Hindlimb muscle (tissue), 1 donor: ENCODE results near the gene OR6S1. TPM values are rescaled to one million over a fixed set of nuclear protein-coding genes. Genes with fewer than 3 reads are reported as not detected.
"Not testable (repeated sequence)": the region's sequence is repeated elsewhere in the genome, so short reads cannot be mapped to it uniquely, and the experiment has no call there.

ENCODE experiments used
- DNase-seq: peaks from one replicate; pipeline ENCODE4 v3.0.0-alpha.2; 2013
- polyA plus RNA-seq: library from polyadenylated mRNA; unstranded; fragments of 120-200 nt; gene quantifications from one replicate; pipeline ENCODE4 v1.2.1, GENCODE V29; 2013; ENCODE audit not compliant: insufficient read length

The OR6S1 gene
- polyA plus RNA-seq, 1 donor: not detected

DNA sequence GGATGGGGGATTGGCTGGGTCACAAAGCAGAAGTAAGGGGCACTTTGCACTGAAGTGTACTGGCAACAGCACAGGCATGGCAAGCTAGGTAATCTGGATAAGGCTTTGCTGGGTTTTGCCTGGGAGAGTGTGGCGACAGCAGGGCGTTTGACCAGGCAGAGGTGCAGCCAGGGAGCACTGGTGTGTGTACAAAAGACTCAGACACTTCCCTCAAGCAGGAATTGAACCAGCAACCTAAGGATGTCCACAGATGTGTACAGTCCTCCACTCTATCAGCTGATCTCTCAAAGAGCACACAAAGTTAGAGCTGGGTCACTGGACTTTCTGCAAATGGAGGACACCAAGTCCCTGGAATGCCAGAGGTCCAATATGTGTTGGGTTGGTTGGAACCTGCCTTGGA, 27.5 kb upstream of the OR6S1 start:
- no peak for DNase-seq

DNA sequence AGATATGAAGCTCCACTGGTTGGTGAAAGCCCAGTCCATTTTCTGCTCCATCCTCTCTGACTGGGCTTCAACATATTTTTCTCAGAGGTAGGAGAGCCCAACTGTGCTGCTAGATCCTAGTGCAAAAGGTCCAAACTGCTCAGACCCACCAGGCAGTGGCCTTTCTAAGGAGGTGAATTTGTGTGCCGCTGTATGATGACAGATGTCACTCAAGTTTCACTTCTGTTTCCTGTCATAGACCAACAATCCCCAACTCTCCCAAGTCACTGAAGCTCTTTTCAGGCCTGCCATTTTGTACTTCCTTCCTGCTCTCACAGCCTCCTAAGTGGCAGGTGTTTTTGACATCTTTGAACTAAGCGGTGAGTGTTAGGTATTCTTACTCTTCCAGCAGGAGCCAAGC, 26.5 kb upstream of the OR6S1 start:
- DNase-seq: no peak

DNA sequence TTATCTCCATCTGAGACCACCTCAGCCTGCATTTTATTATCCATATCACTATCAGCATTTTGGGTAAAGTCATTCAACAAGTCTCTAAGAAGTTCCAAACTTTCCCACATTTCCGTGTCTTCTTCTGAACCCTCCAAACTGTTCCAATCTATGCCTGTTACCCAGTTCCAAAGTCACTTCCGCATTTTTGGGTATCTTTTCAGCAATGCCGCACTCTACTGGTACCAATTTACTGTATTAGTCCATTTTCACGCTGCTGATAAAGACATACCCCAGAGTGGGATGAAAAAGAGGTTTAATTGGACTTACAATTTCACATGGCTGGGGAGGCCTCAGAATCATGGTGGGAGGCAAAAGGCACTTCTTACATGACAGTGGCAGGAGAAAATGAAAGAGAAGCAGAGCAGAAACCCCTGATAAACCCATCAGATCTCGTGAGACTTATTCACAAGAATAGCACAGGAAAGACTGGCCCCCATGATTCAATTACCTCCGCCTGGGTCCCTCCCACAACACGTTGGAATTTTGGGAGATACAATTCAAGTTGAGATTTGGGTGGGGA, 25.0 kb upstream of the OR6S1 start:
- DNase-seq: not testable (repeated sequence)

DNA sequence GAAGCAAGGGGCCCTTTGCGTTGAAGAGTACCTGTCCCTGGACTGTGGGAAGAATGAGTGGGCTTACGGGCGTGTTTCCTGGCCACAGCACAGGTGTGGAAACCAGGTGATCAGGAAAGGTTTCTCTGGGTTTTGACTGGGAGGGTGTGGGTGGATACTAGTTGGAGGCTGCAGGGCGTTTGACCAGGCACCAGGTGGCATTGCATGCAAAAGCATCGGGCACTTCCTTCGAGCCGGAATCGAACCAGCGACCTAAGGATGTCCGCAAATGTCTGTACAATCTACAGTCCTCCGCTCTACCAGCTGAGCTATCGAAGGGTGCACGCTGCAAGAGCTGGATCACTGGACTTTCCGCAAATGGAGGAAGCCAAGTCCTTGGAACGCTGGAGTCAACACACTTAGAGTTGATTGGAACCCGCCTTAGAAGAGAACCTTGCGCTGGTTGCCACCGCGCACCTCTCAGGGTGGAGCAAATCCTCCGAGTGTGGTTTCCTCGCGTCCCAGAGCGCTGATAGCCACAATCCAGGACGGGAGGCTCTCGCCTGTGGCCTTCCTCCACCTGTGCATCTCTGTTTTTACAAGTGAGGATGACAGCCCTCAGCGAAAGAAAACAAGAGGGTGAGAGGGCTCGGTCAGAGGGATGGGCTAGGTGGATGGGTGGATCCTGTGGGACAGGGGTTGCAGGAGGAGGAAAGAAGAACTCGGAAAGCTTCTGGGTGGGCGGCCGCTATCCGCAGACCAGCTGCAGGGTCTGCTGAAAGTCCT, 21.7 kb upstream of the OR6S1 start:
- DNase-seq: peak; percentile 33

DNA sequence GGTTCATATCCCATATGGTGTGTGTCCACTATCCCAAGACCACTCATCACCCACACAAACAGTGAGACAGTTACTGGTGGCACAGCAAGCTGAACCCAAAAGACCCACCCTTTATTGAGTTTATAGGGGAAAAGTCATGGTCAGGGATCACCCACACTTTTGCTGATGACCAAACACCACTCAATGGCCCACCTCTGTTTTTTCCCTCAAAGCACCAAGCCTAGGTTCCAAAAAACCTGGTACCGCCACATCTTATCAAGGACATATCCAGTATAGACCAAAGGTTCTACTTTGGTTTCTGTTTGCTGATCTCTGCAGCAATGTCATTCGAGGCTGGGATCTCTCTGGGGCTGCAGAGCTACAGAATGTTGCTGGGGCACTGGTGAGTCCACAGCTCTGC, 19.7 kb upstream of the OR6S1 start:
- DNase-seq: no peak

DNA sequence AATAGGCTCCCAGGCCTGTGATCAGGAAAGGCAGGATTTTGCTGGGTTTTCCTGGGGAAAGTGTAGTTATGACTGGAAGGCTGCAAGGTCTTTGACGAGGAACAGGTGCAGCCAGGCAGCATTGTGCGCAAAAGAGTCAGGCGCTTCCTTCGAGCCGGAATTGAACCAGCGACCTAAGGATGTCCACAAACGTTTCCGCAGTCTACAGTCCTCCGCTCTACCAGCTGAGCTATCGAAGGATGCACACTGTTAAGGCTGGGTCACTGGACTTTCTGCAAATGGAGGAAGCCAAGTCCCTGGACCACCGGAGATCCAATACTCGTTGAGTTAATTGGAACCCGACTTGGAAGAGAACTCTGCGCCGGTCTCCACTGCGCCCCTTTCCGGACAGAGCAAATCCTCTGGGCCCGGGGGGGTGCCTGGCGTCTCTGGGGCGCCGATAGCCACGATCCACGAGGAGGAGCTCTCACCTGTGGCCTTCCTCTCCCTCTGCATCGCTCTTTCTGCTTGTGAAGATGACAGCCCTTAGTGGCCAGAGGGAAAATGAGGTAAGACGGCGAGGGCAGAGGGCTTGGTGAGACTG, 18.4 kb upstream of the OR6S1 start:
- DNase-seq: no peak

DNA sequence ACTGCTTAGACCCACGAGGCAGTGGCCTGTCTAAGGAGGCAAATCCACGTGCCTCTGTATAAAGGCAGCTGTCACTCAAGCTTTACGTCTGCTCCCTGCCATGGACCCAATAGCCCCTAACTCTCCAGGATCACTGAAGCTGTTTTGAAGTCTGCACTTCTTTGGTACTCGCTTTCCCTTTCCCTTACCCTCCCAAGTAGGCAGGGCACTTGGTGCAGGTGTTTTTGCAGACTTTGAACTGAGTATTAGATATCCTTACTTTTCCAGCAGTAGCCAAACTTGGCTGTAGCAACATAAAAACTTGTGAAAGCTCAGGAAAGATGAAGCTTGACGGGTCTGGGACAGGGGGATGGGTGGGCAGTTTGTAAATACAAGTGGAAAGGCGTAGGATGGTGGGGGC, 17.8 kb upstream of the OR6S1 start:
- no peak for DNase-seq

DNA sequence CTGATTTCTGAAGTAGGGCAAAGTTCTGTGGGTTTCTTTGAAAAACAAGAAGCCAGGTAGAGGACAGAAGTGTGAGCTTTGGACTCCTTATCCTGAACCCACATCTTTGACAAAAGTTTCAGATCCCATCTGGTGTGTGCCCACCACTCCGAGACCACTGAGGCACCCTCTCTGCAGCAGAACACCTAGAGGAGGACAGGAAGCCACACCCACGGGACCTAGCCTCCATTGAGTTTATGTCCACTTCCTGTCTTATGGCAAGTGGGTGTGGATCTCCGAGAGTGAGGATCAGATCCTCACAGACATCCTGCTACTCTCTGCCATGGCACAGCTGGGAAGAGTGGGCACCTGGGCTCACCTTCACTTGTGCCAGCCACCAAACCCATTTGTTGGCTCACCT, 16.8 kb upstream of the OR6S1 start:
- DNase-seq: no peak

DNA sequence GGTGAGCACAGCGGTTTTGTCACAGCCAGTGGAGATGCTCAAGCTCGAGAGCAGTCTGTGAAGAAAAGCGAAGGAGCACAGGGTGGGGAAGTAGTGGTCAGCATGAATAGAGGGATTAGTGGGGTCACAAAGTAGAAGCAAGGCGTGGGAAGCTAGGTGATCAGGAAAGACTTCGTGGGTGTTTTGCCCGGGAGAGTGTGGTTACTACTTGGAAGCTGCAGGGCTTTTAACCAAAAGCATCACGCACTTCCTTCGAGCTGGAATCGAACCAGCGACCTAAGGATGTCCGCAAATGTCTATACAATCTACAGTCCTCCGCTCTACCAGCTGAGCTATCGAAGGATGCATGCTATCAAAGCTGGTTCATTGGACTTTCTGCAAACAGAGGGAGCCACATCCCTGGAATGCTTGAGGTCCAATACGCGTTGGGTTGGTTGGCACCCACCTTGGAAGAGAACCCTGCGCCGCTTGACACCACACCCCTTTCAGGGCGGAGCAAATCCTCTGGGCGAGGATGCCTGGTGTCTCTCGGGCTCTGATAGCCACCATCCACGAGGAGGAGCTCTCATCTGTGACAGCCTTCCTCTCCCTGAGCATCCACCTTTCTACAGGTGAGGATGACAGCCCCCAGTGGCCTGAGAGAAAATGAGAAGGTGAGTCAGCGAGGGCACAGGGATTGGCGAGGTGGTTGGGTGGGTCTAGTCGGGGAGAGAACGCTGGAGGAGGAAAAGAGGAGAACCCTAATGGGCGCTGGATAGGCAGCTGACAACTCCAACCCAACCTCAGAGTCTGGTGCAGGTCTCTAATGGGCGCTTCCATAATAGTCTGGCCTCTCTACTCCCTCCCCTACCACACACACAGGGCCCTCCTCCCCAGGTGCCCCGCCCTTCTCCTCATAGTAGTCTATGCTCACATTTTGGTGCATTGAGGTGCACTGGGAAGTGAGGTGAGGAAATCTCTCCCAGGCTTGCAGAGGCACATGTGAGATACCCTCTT, 16.0 kb upstream of the OR6S1 start:
- DNase-seq: no peak

DNA sequence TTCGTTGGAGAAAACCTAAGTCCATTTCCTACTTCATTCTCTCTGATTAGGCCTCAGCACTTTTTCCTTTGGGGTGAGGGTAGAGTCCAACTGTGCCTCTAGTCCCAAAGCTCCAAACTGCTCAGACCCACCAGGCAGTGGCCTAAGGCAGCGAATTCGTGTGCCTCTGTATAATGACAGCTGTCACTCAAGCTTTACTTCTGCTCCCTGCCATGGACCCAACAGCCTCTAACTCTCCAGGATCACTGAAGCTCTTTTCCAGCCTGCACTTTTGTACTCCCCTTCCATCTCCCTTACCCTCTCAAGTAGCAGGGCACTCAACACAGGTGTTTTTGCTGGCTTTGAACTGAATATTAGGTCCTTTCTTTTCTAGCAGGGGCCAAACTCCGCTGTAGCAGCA, 14.8 kb upstream of the OR6S1 start:
- DNase-seq: no peak

DNA sequence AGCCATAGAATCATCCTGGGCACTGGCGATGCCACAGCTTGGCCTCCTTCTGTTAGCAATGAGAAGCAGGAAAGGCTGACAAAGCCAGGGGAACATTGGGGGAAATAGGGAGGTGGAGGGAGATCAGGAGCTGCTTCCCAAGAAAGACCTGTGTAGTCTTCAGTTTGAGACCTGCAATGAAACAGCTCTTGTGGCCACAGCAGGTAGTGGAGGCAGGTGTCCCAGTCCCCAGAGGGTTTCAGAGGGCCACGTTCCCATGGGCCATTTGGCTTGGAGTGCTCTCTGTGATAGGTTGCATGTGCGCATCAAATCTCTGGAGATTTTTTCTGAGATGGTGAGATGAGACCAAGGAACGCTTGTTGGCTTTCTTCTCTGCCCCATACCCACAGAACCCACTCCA, 14.4 kb upstream of the OR6S1 start:
- no peak for DNase-seq

DNA sequence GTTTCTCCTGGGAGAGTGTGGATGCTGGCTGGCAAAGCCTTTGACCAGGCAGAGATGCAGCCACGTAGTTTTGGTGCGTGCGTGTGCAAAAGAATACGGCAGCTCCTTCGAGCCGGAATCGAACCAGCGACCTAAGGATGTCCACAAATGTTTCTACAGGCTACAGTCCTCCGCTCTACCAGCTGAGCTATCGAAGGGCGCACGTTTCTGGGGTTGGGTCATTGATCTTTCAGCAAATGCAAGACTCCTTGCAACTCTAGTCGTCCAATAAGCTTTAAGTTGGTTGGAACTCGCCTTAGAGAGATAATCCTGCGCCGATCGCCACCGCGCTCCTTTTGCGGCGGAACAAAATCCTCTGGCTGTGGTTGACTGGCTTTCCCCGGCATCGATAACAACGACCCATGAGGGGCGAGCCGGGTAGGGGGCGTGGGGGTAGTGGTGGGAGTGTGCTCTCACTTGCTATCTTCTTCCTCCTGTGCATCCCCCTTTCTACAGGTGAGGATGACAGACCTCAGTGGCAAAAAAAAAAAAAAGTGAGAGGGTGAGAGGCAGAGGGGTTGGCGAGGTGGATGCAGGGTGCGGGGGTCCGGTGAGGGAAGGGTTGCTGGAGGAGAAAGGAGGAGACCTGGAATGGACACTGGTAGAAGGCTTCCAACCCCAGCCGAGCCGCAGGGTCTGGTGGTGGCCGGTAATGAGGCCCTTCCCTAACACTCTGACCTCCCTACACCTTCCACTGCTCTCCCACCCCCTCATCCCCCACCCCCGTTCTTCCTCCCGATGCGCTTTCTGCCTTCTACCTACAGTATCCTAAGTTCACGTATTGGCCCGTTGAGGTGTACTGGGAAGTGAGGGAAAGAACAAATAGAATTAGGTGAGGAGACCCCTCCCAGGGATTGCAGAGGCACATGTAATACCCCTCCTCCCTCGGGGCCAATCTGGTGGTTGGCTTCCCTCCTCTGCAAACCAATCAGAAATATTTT, 11.8 kb upstream of the OR6S1 start:
- no peak for DNase-seq

DNA sequence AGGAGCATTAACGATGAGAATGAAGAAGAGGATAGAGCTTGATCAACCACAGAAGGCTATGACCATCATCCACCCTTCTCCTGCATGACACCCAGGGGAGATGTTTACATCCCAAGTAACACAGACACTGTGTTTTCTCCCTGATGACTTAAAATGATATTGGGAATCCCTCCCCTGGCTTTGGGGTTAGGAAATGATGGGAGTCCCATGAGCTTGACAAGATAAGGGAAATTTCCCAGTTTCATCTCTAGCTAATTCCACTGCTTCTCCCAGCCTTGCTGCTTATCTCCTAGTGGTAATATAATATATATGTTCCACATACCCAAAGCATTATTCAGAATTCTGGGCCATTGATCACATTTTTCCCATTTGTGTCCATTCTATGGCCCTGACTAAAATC, 4.0 kb upstream of the OR6S1 start:
- no peak for DNase-seq

DNA sequence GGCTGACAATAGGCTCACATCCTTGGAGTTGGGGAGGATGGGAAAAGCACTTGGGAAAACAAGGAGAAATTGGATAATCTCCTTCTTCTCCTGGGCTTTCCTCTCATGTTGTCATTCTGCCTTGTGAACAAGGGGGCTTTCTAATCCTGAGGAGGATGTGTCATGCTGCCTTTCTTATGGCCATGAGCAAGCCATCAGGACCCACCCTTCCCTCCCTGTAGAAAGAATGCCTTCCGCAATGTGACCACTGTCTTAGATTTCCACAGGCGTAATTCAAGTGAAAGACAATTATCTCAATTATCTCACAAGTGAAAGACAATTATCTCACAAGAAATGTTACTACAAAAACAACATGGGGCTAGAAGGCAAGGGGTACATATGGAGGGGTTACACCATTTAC, 3.0 kb upstream of the OR6S1 start:
- no peak for DNase-seq

DNA sequence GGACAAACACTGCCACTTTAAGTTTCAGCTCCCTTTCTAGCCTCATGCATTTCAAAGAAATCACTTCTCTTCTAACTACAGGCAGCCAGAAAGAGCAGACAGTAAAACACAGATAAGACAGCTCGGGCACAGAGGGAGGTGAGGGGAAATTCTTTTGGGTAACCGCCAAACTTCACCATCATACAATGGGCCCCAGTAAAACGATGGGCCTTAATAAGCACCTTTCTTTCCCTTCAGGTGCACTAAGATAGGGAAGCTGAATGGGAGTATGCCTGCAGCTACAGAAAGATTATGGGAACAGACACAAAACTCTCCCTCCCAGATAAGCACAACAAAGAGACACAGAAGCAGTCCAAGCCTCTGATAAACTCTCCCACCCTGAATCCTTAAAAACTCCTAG, 1.3 kb upstream of the OR6S1 start:
- DNase-seq: not testable (repeated sequence)

DNA sequence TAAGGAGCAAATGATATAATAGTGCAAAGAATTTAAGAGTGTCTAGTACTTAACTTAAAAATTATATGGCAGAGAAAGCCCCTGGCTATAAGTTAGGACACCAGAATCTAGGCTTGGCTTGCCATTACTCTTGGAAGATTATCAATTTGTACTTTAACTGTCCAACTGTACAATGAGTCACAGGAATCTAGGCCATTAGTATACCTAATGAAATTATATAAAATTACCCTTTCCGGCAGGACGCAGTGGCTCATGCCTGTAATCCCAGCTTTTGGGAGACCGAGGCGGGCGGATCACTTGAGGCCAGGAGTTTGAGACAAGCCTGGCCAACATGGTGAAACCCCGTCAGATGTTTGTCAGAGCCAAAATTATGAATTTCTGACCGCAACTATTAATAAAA, 691 bp upstream of the OR6S1 start:
- DNase-seq: no peak

DNA sequence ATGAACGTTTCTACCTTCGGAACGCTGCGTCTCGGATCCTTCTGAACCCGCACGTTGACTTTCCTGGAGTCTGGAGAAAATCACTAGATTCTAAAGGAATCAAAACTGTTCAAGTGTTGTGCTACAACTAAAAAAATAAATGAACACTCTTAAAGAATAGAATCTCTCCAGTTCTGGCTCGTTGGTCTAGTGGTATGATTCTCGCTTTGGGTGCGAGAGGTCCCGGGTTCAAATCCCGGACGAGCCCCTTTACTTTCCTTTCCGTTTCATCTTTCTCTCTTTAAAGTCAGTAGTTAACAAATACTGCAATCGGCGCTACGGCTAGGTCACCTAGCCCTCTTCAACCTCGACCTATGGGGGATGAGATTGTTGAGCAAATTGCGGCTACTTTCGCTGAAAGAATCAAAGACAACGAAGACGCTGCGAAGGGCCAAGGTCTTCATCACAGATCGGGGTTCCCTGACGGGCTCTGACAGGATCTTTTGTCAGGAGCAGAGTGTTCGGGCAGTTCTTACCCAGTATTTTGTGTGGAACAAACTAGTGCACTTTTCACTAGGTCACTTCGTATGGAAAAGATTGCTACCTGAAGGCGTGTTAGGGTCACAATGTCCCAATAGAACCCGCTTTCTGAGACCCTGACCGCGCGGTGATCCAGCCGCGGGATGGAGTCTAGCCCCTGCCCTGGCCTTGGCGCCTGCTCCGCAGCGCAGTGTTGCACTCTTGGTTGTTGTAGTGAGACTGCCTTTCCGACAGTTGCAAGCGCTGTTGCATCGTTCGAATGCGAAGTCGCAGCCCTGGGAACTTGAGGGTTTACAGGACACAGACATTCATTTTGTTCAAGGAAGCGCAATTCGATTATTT, 8.4 kb downstream of the OR6S1 start:
- DNase-seq: no peak

DNA sequence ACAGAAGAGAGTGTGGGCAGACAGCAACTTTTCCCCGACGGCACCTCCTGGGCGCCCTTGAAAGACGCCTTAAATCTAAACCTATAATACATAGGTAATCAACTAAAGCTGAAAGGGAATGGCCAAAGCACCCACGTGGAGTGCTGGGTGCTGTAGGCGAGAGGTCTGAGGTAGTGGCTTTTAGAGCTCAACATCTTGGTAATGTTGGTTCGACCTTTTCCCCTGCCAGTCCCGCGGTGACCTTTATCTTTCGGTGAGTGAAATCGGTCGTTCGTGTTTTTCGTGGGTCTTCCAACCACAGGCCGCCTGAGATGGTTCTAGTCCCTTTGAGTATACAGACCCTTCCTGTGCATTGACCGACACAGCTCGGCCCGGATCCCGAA, 9.1 kb downstream of the OR6S1 start:
- DNase-seq: no peak

DNA sequence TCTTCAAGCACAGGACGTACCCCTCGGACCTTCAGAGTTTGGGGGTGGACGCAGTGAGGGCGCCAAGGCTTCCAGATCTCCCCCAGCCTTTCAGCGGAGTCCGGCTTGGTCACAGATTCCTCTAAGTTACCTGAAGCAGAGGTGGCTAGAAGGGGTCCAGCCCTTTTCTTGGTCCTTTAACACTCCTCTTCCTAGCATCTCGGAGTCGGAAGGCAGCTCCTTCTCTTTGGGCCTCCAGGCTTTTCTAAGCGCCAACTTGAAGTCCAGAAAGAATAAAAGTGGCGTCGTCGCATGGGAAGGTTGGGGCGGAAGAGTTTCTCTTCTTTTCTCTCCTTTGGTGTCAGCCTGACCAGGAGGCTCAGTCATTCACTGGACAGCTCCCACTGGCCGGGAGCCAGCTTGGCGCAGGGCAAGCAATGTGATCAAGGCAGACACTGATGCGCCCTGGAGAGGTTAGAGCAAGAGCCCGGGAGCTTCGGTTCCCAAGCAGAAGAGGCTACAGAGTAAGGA, 9.6 kb downstream of the OR6S1 start:
- DNase-seq: no peak

DNA sequence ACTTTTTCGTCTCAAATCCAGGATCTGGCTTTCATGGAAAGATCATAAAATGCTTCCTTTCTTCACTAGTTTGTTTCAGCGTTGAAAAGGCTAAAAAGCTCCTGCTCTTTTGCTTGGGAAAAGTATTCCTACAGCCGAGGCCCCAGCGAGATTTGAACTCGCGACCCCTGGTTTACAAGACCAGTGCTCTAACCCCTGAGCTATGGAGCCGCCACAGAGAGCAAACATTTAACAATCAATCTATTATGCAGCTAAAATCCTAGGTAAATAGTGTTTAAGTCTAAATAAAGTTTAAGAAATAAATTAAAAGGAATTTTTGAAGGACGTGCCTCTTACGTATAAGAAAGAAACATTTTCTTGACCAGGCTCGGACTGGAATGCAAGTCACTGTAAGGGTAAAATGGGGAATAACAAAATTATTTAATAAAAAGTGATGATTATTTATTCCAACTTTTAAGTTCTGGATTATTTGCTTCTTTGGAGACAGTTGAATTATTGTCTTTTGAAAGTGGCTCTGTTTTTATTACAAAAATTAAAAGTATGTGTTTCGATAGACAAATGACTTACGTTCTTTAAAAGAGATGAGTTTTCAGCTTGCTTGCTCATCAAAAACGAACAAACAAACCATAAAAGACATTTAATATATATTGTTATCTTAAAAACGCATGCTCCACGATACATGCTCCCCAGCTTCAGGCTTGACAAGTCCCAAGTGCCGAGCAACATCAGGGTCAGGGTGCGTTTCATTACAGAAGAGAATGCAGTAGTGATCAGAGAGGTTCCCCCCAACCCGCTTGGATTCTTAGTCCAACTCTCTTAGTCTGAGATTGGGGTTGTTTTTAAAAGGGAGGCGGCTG, 10.2 kb downstream of the OR6S1 start:
- DNase-seq: no peak
